H9 (cell line): ENCODE data around the gene GNPDA1. TPM values are rescaled to one million over a fixed set of nuclear protein-coding genes. Genes with fewer than 3 reads are reported as not detected.

ENCODE experiments used
- DNase-seq: peaks from one replicate; pipeline ENCODE4 v3.0.0-alpha.2; 2017
- H2AFZ ChIP-seq: one replicate; pipeline ENCODE4 v1.6.1; 2013; ENCODE audit warnings: mild to moderate bottlenecking, low read length, control low read depth, moderate library complexity
- H2AK5ac ChIP-seq: 2 replicates; pipeline ENCODE4 v1.6.1; 2013; ENCODE audit warnings: low read length, control low read depth, mixed read lengths; ENCODE audit not compliant: insufficient read length
- H2BK120ac ChIP-seq: one replicate; pipeline ENCODE4 v1.6.1; 2013; ENCODE audit warnings: low read depth, mild to moderate bottlenecking, low read length, control low read depth, inconsistent platforms; ENCODE audit not compliant: poor library complexity, severe bottlenecking
- H2BK12ac ChIP-seq: 2 replicates; pipeline ENCODE4 v1.6.1; 2013; ENCODE audit warnings: low read length, control low read depth, mixed read lengths, low read depth; ENCODE audit not compliant: insufficient read length
- H2BK15ac ChIP-seq: 2 replicates; pipeline ENCODE4 v1.6.1; 2013; ENCODE audit warnings: low read depth, low read length, control low read depth
- H2BK20ac ChIP-seq: one replicate; pipeline ENCODE4 v1.6.1; 2013; ENCODE audit warnings: low read depth, mild to moderate bottlenecking, low read length, control low read depth, inconsistent platforms; ENCODE audit not compliant: poor library complexity, severe bottlenecking
- H2BK5ac ChIP-seq: 2 replicates; pipeline ENCODE4 v1.6.1; 2013; ENCODE audit warnings: low read length, control low read depth, mixed read lengths; ENCODE audit not compliant: insufficient read length
- H3K14ac ChIP-seq: 2 replicates; pipeline ENCODE4 v1.6.1; 2013; ENCODE audit warnings: low read length, control low read depth; ENCODE audit not compliant: insufficient read depth
- H3K18ac ChIP-seq: 2 replicates; pipeline ENCODE4 v1.6.1; 2013; ENCODE audit warnings: low read depth, mild to moderate bottlenecking, mixed read lengths, low read length, control low read depth; ENCODE audit not compliant: insufficient read length
- H3K23ac ChIP-seq: 2 replicates; pipeline ENCODE4 v1.6.1; 2013; ENCODE audit warnings: low read length, control low read depth, mixed read lengths, low read depth; ENCODE audit not compliant: insufficient read length
- H3K23me2 ChIP-seq: 2 replicates; pipeline ENCODE4 v1.6.1; 2013; ENCODE audit warnings: low read depth, mild to moderate bottlenecking, mixed read lengths, low read length, control low read depth; ENCODE audit not compliant: insufficient read length, poor library complexity, severe bottlenecking
- H3K27ac ChIP-seq: 2 replicates; pipeline ENCODE4 v1.5.1; 2013; ENCODE audit warnings: low read length, control low read depth, mixed read lengths, low read depth; ENCODE audit not compliant: insufficient read length
- H3K27me3 ChIP-seq: 2 replicates; pipeline ENCODE4 v1.6.1; 2013; ENCODE audit warnings: low read length, control low read depth, inconsistent platforms; ENCODE audit not compliant: insufficient read depth
- H3K4ac ChIP-seq: 2 replicates; pipeline ENCODE4 v1.6.1; 2013; ENCODE audit warnings: low read depth, mild to moderate bottlenecking, control low read depth, inconsistent platforms, low read length, moderate library complexity
- H3K4me1 ChIP-seq: 2 replicates; pipeline ENCODE4 v1.6.1; 2013; ENCODE audit warnings: low read length, control low read depth, inconsistent platforms; ENCODE audit not compliant: insufficient read depth
- H3K4me2 ChIP-seq: 2 replicates; pipeline ENCODE4 v1.6.1; 2013; ENCODE audit warnings: low read length, control low read depth, mixed read lengths; ENCODE audit not compliant: insufficient read length, insufficient read depth
- H3K56ac ChIP-seq: 2 replicates; pipeline ENCODE4 v1.6.1; 2013; ENCODE audit warnings: low read depth, mild to moderate bottlenecking, mixed read lengths, low read length, control low read depth; ENCODE audit not compliant: insufficient read length
- H3K79me1 ChIP-seq: 2 replicates; pipeline ENCODE4 v1.6.1; 2013; ENCODE audit warnings: low read depth, mild to moderate bottlenecking, moderate library complexity, low read length, control low read depth, inconsistent platforms; ENCODE audit not compliant: insufficient read depth, poor library complexity, severe bottlenecking
- H3K79me2 ChIP-seq: 2 replicates; pipeline ENCODE4 v1.6.1; 2013; ENCODE audit warnings: low read length, control low read depth, inconsistent platforms; ENCODE audit not compliant: insufficient read depth
- H3K9ac ChIP-seq: 2 replicates; pipeline ENCODE4 v1.6.1; 2013; ENCODE audit warnings: low read length, control low read depth, mixed read lengths; ENCODE audit not compliant: insufficient read length; ENCODE audit errors: extremely low read depth
- H3K9me3 ChIP-seq: one replicate; pipeline ENCODE4 v1.6.1; 2013; ENCODE audit warnings: low read depth, low read length, inconsistent platforms; ENCODE audit not compliant: control insufficient read depth
- H3T11ph ChIP-seq: one replicate; pipeline ENCODE4 v1.6.1; 2013; ENCODE audit warnings: mild to moderate bottlenecking, low read length, control low read depth, inconsistent platforms
- H4K20me1 ChIP-seq: one replicate; pipeline ENCODE4 v1.6.1; 2013; ENCODE audit not compliant: control insufficient read depth, insufficient read length, insufficient read depth
- H4K5ac ChIP-seq: 2 replicates; pipeline ENCODE4 v1.6.1; 2013; ENCODE audit warnings: low read depth, mild to moderate bottlenecking, mixed read lengths, low read length, control low read depth; ENCODE audit not compliant: insufficient read length
- H4K8ac ChIP-seq: replicated peaks from 2 replicates; pipeline ENCODE4 v1.6.1; 2013; ENCODE audit warnings: low read length, control low read depth, mixed read lengths, low read depth; ENCODE audit not compliant: insufficient read length
- H4K91ac ChIP-seq: 2 replicates; pipeline ENCODE4 v1.6.1; 2013; ENCODE audit warnings: low read depth, mild to moderate bottlenecking, moderate library complexity, mixed read lengths, low read length, control low read depth; ENCODE audit not compliant: insufficient read length
- H3K27ac Mint-ChIP-seq, 3 experiments: 2 replicates in 2 of 3; 3 replicates in 1 of 3; pipeline ENCODE4 v1.8.0; 2020 to 2021; ENCODE audit warnings: mixed read lengths in 3 of 3, mild to moderate bottlenecking in 1 of 3, moderate library complexity in 1 of 3
- H3K27me3 Mint-ChIP-seq: 2 replicates; pipeline ENCODE4 v1.8.0; 2021; ENCODE audit warnings: low read depth, mild to moderate bottlenecking, moderate library complexity, mixed read lengths
- H3K36me3 Mint-ChIP-seq, 3 experiments: 2 replicates in 2 of 3; 3 replicates in 1 of 3; pipeline ENCODE4 v1.8.0; 2020 to 2021; ENCODE audit warnings: low read depth in 3 of 3, mixed read lengths in 3 of 3; ENCODE audit not compliant: insufficient read depth in 1 of 3
- H3K4me1 Mint-ChIP-seq, 2 experiments: 2 replicates each; pipeline ENCODE4 v1.8.0; 2020; ENCODE audit warnings: mixed read lengths in 2 of 2
- H3K4me3 Mint-ChIP-seq, 2 experiments: 2 replicates in 1 of 2; 3 replicates in 1 of 2; pipeline ENCODE4 v1.8.0; 2020 to 2021; ENCODE audit warnings: mild to moderate bottlenecking in 2 of 2, mixed read lengths in 2 of 2, moderate library complexity in 1 of 2
- H3K9me3 Mint-ChIP-seq, 2 experiments: 2 replicates in 1 of 2; 3 replicates in 1 of 2; pipeline ENCODE4 v1.8.0; 2020; ENCODE audit warnings: mild to moderate bottlenecking in 2 of 2, mixed read lengths in 2 of 2, moderate library complexity in 1 of 2
- CTCF ChIP-seq: fragments of 200-600 bp; sonication (generic); conservative IDR thresholded peaks from 3 replicates; pipeline ENCODE4 v1.8.0; 2021; ENCODE audit warnings: antibody characterized with exemption, mild to moderate bottlenecking
- WGBS: extraction: QIAGEN DNeasy Blood & Tissue Kit; methylation state at CpG from one replicate; pipeline ENCODE4 v1.1.7; 2013; ENCODE audit warnings: missing lambda C conversion rate, low lambda C conversion rate, mixed read lengths; ENCODE audit not compliant: insufficient read length; ENCODE audit errors: extremely low coverage; 5-methylcytosine and 5-hydroxymethylcytosine counted together
- total RNA-seq: library from RNA; stranded (reverse); gene quantifications from 2 replicates; pipeline ENCODE4 v1.2.1, GENCODE V29; 2021

Gene GNPDA1
- total RNA-seq, 1 experiment from 2014 or later, result 66.8 TPM

DNA sequence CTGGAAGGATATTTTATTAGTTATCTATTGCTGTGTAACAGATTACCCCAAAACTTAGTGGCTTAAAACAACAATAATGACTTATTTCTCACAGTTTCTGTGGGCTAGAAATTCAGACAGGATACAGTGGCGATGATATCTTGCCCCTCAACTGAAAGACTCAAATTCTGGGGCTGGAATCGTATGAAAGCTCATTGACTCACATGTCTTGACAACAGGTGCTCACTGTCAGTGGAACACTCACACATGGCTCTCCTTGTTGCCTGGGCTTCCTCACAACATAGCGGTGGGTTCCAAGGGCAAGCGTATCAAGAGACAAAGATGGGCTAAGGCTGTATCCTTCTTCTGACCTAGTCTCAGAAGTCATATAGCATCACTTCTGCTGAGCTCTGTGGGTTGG, 3.7 kb upstream of the GNPDA1 start:
- no peak overlapping the region for H3T11ph ChIP-seq
- no peaks in the 10 kb centered on the region for H4K20me1 ChIP-seq
- no peak overlapping the region for H4K5ac ChIP-seq
- H3K9ac ChIP-seq, result no peak overlapping the region
- H2BK120ac ChIP-seq, result no peak overlapping the region
- Mint-ChIP-seq H3K4me1 (peaks cover 8 to 11% of the 10 kb centered on the region in 2 experiments), H3K27me3 (no peaks in the 10 kb centered on the region; the same call in 1 of the 2 replicates), H3K4me3 (no peak overlapping the region), H3K27ac (peak overlapping the region in 1 of 3 experiments; percentile 68; a peak in 1 of 7 replicates), H3K9me3 (peaks cover 7 to 11% of the 10 kb centered on the region in 2 experiments; a peak in 4 of 5 replicates), H3K36me3 (peaks cover 0 to 7% (median 2%) of the 10 kb centered on the region in 3 experiments; a peak in 4 of 7 replicates)
- H4K91ac ChIP-seq, result no peak overlapping the region
- no peak overlapping the region for H3K4ac ChIP-seq
- no peak for DNase-seq
- H3K18ac ChIP-seq, result no peak overlapping the region
- H2BK20ac ChIP-seq, result no peak overlapping the region
- no peak overlapping the region for H3K27ac ChIP-seq
- H2AK5ac ChIP-seq, result no peak overlapping the region
- H2BK15ac ChIP-seq, result no peak overlapping the region
- H3K56ac ChIP-seq, result no peak overlapping the region
- no peak for TF ChIP-seq CTCF
- H3K23ac ChIP-seq, result no peak overlapping the region
- no peaks in the 10 kb centered on the region for H3K79me1 ChIP-seq
- H3K79me2 ChIP-seq, result no peaks in the 10 kb centered on the region
- H3K4me2 ChIP-seq, result no peak overlapping the region
- H2AFZ ChIP-seq, result no peak overlapping the region
- H2BK5ac ChIP-seq, result no peak overlapping the region
- no peak overlapping the region for H3K14ac ChIP-seq
- H4K8ac ChIP-seq, result no peak overlapping the region
- H2BK12ac ChIP-seq, result no peak overlapping the region
- peaks cover 8% of the 10 kb centered on the region for H3K23me2 ChIP-seq
- no peaks in the 10 kb centered on the region for H3K9me3 ChIP-seq
- no peaks in the 10 kb centered on the region for H3K27me3 ChIP-seq
- no peaks in the 10 kb centered on the region; the same call in 1 of the 2 replicates for H3K4me1 ChIP-seq
- WGBS, result no CpG with 5 or more reads among the region's 4 CpGs
